CD4-positive, alpha-beta T cell treated with Interleukin-17A for 1 hour (primary cell): ENCODE results near the gene MBTPS1.
A peak's percentile ranks its signal among the peaks of the same experiment; 100 is the strongest.
"Not testable (repeated sequence)": the region's sequence is repeated elsewhere in the genome, so short reads cannot be mapped to it uniquely, and the experiment has no call there.

ENCODE experiments used
- DNase-seq: peaks from one replicate; pipeline ENCODE4 v3.0.0-alpha.2; 2020

Gene MBTPS1

DNA sequence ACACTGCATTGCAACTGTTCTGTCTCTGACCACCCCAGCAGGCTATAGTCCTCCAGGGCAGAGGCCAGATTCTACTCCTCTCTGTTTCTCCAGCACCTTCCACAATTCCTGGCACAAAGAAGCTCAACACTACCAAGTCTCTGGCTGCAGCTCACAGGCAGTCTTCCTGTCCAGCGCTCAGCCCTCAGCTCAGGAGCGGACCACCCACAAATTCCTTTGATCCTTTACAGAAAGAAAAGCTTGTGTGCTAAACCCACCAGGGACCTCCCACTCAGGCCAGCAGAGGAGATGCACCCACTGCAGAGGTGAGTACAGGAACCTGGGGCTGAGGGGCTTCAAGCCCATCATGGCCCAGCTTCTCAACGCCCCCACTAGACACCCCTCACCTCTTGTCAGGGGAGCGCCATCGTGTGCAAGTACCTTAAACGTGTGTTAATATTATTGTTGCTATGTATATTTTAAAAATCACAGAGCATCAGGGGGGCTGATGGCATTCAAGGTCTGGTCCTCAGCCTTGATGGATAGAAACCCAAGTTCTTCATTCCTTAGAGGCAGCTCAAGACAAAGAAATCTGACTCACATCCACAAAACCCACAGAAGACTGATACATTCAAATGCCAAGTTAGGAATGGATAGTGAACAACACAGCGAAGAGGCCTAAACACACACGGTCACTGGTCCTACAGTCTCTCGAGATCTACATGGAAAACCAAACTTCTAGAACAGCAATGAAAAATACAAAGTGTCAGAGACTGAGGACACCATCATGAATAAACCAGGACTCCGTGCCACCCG lies 19.8 kb upstream of the MBTPS1 start:
- no peak for DNase-seq

DNA sequence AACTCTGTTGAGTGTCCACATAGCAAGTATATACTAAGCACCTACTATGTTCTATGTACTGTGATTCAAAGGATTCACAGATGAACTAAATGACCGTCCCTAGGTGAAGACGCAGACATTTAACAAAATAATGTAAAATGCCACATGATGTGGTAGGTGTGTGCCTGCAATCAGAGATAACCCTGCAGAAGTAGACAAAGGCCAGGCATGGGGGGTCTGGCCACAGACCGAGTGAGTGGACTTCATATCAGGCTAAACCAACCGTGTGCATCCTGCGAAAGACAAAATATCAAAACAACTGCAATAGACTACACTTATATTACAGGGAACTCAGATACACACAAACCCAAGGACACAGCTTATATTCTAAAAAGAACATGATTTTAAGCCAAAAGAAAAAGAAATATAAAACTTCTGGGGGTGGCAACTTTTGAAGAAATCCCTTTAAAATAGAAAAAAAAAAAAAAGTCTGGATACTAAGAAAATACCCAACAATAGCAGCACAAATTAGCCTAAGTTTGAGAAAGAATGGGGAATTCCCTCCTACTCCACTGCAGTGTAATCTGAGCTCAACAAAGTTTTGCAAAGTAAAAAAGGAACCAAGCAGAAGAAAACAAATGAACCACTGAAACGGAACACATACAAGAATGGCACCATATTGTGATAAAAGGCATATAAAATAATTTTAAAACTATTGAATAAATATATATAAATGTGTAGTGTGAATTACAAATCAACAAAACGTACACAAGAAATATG lies 16.0 kb upstream of the MBTPS1 start:
- no peak for DNase-seq

DNA sequence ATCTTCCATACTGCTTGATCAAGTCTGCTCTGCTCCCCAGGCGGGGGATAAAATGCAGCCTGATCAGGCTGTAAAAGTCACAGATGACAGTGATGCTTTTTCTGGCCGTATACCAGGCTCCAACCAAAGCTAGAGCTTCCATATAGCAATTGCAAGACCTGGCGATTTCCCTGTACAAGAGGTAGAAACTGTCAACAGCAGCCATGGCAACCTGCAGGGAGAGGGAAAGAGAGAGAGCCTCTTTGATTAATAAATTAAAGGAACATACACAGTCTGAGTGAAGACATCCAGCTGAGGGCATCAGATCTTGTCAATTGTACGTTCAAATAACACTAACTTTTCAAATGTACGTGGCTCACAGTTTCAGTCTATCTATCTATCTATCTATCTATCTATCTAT lies 14.4 kb upstream of the MBTPS1 start:
- no peak for DNase-seq

DNA sequence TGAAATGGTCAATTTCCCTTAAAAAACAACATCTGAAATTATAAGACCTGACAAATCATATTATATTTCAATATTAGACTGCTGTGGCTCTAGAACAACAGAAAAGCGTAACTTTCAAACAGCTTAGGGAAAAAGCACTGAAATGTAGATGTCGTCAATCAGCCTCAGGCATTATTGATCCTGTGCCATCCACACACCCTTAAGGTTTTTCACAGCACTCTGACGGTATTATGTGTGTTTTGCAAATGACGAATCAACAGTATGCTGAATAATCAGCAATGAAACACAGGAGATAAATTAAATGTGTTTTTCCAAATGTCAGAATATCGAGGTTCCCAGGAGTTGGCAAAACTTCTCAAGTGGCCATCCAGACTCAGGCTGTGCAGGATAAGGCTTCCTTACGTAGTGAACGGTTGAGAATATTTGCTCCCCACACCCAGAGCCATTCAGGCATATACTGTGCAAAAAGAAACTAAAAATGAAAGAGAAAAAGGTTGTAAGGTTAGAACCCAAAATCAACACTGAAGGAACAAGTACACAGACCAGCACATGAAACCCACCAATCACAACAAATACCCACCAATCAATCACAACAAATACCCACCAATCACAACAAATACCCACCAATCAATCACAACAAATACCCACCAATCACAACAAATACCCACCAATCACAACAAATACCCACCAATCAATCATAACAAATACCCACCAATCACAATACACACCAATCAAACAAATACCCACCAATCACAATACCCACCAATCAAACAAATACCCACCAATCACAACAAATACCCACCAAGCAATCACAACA lies 7.7 kb upstream of the MBTPS1 start:
- DNase-seq = no peak

DNA sequence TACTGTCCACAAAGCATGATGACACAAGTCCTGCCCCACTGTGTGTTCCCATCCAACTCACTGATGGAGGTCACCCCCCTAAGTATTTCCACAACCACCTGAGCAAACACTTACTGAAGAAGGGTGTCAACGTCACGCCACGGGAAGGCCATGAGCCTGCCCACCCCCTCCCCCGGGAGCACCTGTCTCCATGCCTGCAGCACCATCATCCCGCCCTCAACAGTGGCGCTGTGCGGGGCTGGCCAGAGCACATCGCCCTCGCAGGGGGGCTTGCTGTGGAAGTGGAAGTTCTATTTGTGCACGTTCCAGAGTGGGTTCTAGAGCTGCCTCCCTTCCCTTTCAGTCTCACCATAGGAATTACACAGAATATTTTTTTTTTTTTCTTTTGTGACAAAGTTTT lies 4.3 kb upstream of the MBTPS1 start:
- no peak for DNase-seq

DNA sequence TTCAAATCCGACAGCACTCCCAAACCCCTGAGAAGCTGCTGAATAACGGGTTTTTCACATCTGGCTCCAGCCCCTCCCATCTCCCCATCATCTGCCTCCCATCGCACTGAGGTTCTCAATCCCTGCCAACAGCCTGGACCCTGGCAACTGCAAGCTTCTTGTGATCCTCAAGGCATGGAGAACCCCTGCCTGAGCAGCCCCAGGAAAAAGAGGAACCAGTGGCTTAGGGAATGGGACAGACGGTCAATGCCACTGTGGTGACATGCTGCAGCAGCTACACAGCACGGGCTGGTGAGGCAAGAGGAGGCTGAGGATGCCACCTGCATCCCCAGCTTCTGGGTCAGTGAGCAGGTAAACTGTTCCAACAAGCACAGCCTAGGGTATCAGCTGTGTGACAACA lies 3.3 kb upstream of the MBTPS1 start:
- no peak for DNase-seq

DNA sequence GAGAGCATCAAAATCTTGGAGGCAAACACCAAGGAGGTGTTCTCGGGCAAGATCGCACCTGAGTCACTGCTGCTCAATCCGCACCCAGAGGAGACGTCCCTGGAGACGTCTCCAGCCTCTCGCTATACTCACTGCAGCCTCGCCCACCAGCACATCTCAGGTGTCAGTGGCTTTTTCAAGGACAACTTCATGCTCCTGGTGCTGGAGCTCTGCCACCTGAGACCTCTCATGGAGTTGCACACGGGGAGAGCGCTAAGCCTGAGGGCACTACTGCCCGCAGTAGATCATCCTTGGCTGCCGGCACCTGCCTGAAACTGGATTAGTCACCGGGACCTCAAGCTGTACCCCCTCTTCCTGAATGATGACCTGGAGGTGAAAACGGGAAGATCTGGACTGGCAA lies 2.6 kb upstream of the MBTPS1 start:
- DNase-seq = no peak

DNA sequence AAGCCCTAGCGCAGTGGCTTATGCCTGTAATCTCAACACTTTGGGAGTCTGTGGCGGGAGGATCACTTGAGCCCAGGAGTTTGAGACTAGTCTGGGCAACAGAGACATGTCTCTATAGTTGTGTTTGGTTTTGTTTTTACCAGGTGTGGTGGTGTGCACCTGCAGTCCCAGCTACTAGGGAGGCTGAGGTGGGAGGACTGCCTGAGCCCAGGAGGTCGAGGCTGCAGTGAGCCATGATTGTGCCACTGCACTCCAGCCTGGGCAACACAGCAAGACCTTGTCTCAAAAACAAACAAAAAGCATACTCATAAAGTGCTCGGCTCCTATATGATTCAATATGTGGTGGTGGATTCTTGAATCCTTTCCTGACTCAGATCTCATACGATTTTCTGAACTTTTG lies 1.6 kb upstream of the MBTPS1 start:
- DNase-seq = not testable (repeated sequence)

DNA sequence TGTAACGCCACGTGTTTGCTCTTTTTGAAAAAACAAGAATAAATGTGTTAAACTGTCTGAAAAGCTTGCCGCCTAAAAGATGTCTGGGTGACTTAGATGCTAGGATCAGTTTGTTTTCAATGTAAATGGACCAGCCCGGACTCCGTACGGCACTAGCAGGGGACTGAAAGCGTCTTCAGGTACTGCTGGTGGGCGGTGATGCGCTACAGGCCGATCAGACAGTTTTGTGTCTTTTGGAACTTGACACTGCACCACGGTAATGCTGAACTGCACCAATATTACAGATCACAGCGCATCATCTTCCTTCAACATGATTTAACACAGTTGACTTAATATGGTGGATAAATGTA lies 727 bp upstream of the MBTPS1 start:
- DNase-seq = peak; percentile 43

DNA sequence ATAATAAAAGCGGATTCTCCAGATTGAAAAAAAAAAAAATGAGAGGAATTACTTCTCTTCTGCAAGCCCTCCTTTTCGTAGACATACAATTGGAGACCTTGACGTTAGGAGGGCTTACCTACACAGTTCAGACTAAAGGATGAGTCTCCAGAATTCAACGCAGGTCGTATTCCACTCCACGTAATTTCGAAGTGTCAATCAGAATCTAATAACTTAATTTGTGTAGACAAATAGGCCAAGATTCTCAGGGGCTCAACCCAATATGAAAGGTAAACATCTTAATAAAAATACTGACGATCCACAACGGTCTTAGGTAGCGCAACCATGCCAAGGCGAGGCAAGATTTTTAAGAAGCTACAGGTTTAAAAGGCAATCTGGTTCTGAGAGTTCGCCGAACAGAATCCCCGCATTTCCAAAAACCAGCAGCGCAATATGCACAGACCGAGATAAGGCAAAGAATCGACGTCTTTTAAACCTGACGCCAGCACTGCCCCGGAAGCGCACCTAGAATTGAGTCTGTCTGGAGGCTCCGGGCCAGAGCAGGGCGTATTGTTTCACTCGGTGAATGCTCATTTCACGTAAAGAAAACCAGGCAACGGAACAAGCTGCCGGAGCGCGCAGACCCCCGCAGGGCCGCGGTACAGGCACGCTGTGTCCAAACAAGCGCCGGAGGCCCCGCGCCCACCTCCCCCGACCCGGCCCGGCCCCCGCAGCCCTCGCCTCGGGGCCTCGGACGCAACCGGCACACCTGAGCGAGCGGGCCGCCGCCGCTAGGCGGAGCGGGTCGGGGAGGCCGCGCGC lies 623 bp downstream of the MBTPS1 start:
- DNase-seq = peak; percentile 68

DNA sequence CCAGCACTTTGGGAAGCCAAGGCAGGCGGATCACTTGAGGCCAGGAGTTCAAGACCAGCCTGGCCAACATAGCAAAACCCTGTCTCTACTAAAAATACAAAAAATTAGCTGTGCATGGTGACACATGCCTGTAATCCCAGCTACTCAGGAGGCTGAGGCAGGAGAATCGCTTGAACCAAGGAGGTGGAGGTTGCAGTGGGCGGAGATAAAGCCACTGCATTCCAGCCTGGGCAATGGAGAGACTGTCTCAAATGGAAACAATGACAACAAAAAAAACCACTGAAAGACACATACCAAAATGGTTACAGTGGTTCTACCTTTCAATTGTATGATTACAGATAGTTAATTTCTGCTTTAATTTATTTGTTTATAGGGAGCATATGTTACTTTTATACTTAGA lies 4.8 kb downstream of the MBTPS1 start:
- not testable (repeated sequence) for DNase-seq

DNA sequence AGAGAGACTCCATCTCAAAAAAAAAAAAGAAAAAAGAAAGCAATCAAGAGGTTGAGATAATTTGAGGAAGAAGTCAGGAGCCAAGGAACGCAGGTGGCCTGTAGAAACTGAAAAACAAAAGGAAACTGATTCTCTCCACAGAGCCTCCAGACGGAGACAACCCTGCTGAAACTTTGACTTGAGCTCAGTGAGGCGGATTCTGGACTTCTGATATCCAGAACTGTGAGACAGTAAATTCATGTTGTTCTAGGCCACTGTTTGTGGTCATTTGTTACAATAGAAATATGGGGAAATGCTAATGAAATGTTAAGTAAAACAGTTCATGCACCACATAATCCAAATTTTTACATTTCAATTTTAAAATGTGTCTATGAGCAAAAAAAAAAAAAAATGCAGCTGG lies 5.2 kb downstream of the MBTPS1 start:
- no peak for DNase-seq

DNA sequence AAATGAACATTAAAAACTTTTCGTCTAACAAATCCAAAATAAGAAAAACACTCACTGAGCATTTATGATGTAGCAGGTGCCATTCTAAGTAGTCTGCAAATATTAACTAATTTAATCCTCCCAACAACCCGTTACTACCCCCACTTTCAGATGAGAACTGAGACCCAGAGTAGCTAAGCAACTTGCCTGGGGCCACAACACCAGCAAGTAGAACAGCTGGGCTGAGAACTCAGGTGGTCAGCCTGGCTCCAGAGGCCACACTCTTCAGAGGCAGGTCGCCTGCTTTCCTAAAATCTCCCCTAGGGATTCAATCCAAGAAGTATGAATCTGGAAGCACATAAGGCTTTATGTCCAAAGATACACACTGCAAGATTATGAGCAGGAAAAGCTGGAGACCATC lies 6.2 kb downstream of the MBTPS1 start:
- no peak for DNase-seq

DNA sequence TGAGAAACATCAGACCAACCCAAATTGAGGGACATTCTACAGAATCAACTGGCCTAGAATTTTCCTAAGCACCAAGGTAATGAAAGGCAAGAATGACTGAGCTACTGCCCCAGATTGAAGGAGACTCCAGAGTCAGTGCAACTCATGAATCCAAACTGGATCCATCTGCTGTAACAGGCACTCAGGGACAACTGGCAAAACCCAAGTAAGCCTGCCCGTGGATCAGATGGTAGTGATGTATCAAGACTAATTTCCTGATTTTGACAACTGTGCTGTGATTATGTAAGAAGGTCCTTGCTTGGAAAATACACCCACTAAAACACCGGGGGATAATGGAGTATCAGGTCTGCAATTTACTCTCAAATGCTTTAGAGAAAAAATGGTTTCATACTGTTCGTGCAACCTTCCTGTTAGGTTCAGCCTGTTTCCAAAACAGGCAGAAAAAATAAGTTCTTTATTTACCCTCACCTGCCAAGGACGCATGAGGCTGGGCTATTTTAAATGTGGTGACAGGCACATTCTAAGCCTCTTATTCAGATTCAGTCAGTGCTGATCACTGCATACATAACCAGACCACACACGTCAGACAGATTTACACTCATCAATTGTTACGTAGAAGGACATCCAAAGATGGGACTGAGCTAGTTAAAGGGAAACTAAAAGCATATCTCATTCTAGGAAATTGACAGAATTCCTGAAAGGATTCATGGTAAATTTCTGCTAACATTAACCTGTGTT lies 7.0 kb downstream of the MBTPS1 start:
- no peak for DNase-seq

DNA sequence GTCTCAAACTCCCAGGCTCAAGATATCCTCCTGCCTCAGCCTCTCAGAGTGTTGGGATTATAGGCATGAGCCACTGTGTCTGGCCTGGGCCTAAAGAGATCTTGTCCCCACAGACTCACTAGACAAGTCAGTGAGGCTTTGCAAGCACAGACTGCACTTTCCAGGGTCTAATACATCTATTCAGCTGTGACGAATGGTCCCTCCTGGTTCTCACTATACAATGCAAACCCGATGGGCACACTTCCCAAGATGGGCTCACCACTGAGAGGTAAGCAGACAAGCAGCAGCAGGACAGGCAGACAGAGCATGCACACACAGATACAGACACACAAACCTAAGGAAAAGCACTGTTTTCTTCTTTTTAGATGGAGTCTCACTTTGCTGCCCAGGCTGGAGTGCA lies 8.8 kb downstream of the MBTPS1 start:
- DNase-seq = no peak

DNA sequence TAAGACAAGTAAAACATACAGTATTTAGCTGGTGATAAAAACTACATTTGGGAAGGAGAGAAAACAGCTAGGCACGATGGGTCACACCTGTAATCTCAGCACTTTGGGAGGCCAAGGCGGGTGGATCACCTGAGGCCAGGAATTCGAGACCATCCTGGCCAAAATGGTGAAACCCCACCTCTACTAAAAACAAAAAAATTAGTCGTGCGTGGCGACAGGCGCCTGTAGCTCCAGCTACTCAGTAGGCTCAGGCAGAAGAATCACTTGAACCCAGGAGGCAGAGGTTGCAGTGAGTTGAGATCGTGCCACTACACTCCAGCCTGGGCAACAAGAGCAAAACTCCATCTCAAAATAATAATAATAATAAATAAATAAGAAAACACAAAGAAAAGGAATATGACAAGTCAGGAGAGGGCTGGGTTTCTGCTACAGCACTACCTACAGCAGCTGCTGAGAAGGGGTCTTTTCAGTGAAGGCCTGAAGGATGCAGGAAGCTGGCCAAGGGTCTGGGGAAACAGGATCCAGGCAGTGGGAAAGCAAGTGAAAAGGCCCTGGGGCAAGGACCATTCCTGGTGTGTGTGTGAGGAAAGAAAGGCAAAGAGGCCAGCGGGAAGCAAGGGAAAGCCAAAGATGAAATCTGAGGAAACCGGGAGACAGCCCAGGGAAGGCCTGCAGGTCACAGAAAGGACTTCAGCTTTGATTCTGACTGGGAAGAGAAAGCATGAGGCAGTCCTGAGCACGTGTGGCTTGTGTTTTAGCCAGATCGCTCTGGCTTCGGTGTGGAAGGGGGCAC lies 10.6 kb downstream of the MBTPS1 start:
- no peak for DNase-seq

DNA sequence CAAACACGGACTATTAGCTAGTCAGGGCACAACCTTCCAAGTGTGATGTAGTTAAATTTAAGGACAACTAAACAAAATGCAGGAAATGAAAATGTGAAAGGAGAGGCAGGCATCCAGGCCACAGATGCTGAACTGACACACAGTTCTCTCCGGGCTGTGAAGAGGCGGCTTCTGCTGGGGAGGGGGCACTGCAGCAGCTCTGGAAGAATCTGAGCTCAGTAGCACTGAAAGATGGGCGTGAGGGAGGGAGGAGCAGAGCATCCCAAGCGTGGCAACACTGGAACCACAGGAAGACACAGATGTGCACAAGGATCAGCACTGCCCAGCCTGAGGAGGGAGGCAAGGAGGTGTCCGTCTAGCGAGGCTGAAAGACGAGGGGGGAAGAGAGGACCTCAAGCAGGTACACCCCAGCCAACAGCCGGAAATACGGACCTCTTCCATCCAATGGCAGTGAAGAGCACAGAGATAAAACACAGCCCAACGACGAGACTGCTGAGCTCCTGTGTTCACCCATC lies 11.4 kb downstream of the MBTPS1 start:
- DNase-seq = no peak

DNA sequence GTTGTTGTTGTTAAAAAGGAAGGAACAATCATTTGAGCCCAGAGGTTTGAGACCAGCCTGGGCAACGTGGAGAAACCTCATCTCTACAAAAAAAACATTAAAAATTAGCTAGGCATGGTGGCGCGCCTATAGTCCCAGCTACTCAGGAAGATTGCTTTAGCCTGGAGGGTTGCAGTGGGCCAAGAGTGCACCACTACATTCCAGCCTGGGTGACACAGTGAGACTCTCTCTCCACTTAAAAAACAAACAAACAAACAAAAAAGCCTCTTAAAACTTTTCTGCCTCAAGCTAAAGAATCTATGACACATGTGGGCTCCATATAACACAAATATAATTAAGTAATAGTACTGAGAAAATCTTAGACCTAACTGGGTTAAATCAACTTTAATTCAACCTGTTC lies 12.5 kb downstream of the MBTPS1 start:
- no peak for DNase-seq

DNA sequence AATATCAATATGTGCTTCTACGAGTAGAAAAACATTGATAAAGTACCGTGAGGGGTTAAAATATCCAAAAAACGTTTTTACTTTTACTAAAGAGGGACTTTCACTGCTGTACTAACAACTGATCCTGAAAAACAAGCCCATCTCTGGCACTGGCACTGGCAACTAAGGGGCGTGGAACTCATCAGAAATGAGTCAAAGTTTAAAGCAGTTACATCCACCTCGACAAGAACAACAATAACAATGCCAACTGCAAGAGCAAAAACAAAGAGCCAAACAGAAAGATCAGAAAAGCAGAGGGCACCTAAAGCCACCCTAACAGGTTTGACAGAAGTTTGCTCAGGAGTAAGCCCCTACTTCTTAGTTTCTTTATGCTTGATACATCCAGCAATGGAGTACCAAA lies 13.1 kb downstream of the MBTPS1 start:
- no peak for DNase-seq

DNA sequence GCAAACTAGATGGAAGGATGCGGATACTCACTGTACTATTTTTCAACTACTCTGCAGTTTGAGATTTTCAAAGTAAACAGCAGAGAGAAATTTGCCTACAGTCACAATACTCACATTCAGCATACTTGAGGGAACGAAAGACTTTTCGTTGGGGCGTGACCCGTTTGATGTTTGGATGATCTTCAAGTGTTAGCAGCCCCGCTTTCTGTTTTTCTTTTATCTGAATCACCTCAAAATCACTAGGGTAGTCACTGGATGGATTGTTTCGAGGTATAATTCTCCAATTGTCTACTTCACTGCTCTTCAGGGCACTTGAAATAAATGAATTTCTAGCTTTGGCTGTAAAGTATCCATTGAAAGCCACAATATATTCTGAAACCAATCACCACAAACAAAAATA lies 17.8 kb downstream of the MBTPS1 start:
- no peak for DNase-seq

DNA sequence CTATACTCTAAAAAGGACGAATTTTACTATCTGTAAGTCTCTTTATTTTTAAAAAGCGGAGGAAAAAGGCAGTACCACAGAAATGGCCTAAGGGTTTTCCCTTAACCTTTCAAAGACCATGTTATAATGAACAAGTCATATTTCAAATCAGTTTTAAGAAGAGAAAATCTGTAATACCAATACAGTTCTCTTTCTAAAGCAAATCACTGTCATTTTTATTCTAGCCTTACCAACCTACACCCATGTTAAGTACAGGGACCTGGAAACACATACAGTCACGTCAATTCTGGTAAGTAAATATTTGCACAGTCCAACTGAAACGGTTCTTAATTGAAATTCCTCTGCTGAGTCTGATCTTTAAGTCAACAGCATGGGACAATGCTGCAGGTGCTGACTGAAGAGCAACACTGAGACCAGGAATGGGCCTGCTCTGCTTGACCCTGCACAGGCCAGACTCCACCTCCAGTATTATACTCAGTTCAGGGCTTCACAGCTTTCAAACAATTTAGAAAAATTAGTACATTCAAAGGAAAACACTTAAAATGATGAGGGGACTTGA lies 20.2 kb downstream of the MBTPS1 start:
- DNase-seq = no peak
